ENCODE measurements around the gene NRG3. TPM values are rescaled to one million over a fixed set of nuclear protein-coding genes. Genes with fewer than 3 reads are reported as not detected.

NRG3 gene
- total and polyA plus RNA-seq, 5 donors from 2014 or later, result not detected

DNA sequence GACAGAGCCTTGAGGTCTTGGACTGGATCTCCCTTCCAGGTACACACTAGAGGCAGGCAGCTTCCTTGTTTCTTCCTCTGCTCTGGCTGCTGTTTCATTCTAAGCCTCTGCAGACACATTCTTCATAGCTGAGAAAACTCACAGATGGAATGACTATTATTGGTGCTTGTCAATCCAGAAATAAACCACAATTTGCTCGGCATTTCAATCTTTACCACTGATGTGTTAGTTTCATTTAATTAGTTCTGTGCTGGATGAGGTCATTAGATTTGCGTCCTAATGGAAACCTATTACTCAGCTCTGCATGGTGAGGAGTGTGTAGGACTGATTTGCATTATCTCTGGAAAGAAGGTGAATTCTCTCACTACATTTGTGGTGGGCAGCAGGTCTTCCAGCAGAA lies 392.5 kb downstream of the NRG3 start:
- ATAC-seq (ENCODE audit: low read depth in 2 of 2), result no peak
- H3K27me3 Mint-ChIP-seq, result no peaks in the 10 kb centered on the region
- H3K27ac Mint-ChIP-seq, result no peak overlapping the region

DNA sequence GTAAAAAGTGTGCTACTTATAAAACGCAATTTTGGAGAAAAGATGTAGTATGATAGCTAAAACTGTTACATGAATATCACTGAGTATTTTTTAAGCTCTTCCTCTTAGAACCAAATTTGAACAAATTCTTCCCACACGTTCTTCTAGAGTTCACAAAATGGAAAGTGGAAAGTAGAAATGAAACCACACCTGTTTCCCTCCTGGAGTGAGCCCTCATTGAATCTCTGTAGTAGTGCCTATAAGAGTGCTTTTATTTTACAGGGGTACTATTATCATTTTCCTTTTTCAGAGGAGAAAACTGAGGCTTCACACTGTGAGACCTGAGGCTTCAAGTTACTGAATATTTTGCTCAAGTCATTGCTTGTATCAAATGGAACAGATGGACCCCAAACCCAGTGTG lies 393.0 kb downstream of the NRG3 start:
- Mint-ChIP-seq H3K4me1 (no peaks in the 10 kb centered on the region), H3K9me3 (peaks cover 2 to 22% (median 3%) of the 10 kb centered on the region in 7 donors), H3K27me3 (no peaks in the 10 kb centered on the region), H3K4me3 (no peak overlapping the region), H3K27ac (no peak overlapping the region), H3K36me3 (no peaks in the 10 kb centered on the region)
- Histone ChIP-seq H3K27ac (ENCODE audit: insufficient read depth, low read length, poor library complexity, severe bottlenecking) (no peak overlapping the region), H3K4me3 (ENCODE audit: low read depth, low read length) (no peak overlapping the region), H3K36me3 (ENCODE audit: control insufficient read depth, insufficient read depth, low read length) (no peaks in the 10 kb centered on the region), H3K4me1 (ENCODE audit: control insufficient read depth, insufficient read depth, low read length, poor library complexity, severe bottlenecking) (no peaks in the 10 kb centered on the region), H3K9me3 (ENCODE audit: control insufficient read depth in 2 of 2, low read length in 2 of 2) (peaks cover 0 to 4% of the 10 kb centered on the region in 2 experiments), H3K27me3 (ENCODE audit: control insufficient read depth, insufficient read depth, low read length) (no peaks in the 10 kb centered on the region)
- ATAC-seq (ENCODE audit: low read depth in 2 of 2) (no peak), DNase-seq (no peak)

More for the DNA sequence above, 392.5 kb downstream of the NRG3 start:
- no peak for DNase-seq
- Histone ChIP-seq H3K36me3 (ENCODE audit: control insufficient read depth, insufficient read depth, low read length) (no peaks in the 10 kb centered on the region), H3K4me1 (ENCODE audit: control insufficient read depth, insufficient read depth, low read length, poor library complexity, severe bottlenecking) (no peaks in the 10 kb centered on the region), H3K9me3 (ENCODE audit: control insufficient read depth in 2 of 2, low read length in 2 of 2) (peaks cover 0 to 4% of the 10 kb centered on the region in 2 experiments), H3K4me3 (ENCODE audit: low read depth, low read length) (no peak overlapping the region), H3K27ac (ENCODE audit: insufficient read depth, low read length, poor library complexity, severe bottlenecking) (no peak overlapping the region), H3K27me3 (ENCODE audit: control insufficient read depth, insufficient read depth, low read length) (no peaks in the 10 kb centered on the region)
- Mint-ChIP-seq H3K4me1 (no peaks in the 10 kb centered on the region), H3K4me3 (no peak overlapping the region), H3K36me3 (no peaks in the 10 kb centered on the region), H3K9me3 (peaks cover 2 to 19% (median 5%) of the 10 kb centered on the region in 7 donors)

DNA sequence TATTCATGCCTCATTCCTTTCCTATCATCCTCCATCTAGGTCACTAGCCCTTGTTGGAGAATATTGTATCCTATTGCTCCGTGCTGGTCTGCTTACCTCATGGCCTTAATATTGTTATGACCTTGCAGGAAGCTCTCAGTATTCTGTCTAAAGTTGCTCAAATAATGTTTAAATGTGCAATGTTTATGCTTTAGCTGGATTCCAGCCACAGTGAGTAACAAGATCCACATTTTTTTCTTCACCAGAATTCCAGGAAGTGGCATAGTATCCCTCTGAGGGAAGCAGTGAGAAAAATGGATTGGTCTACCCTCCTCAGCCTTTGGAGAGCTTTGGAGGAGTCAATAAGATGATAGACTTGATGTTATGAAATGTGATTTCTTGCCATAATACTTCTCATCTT lies 402.6 kb downstream of the NRG3 start:
- no peaks in the 10 kb centered on the region for H3K36me3 Mint-ChIP-seq
- no peaks in the 10 kb centered on the region for H3K36me3 ChIP-seq (ENCODE audit: control insufficient read depth, insufficient read depth, low read length)
- H3K9me3 Mint-ChIP-seq, result peaks cover 0 to 11% (median 0%) of the 10 kb centered on the region in 7 donors
- no peaks in the 10 kb centered on the region for H3K4me1 Mint-ChIP-seq
- H3K4me3 ChIP-seq (ENCODE audit: low read depth, low read length), result no peak overlapping the region
- H3K27me3 ChIP-seq (ENCODE audit: control insufficient read depth, insufficient read depth, low read length), result no peaks in the 10 kb centered on the region
- peaks cover 0 to 4% of the 10 kb centered on the region in 2 experiments for H3K9me3 ChIP-seq (ENCODE audit: control insufficient read depth in 2 of 2, low read length in 2 of 2)
- H3K4me1 ChIP-seq (ENCODE audit: control insufficient read depth, insufficient read depth, low read length, poor library complexity, severe bottlenecking), result no peaks in the 10 kb centered on the region
- ATAC-seq (ENCODE audit: low read depth in 2 of 2), result no peak
- DNase-seq, result no peak
- H3K27ac Mint-ChIP-seq, result no peak overlapping the region
- H3K27ac ChIP-seq (ENCODE audit: insufficient read depth, low read length, poor library complexity, severe bottlenecking), result no peak overlapping the region
- no peak overlapping the region for H3K4me3 Mint-ChIP-seq
- no peaks in the 10 kb centered on the region for H3K27me3 Mint-ChIP-seq

DNA sequence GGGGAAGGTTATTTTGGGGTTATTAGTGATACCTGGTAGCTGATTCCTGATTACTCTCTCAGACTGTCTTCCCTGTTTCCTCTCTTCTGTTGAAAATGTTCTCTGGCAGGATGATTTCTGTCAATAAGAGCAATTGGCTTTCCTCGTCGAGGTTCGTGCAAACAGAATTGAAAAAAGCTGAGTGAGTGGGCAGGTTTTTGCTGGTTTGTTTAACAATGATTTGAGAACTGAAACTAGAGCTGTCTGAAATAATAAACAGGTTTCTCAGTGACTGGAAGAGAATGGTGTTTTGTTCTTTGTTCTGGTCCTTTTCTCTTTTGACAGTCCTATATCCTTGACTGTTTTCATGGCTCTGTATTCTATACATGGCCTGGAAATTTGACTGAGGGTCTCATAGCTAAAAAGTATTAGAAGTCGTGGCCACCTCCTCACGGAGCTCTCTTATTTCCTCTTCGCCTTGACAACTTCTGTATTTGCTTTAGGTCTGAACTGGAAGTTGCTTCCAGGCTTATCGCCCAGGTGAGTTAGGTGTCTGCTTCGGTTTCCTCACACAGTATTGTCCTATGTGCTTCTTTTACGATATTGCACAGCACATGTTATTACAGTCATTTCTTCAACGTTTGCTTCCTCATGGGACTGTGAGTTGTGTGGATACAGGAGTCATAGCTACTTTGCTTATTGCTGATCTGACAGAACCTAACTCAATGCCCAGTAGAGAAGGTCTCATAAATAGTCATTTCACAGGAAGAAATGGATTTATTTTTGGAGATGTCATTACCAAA lies 403.6 kb downstream of the NRG3 start:
- H3K27me3 Mint-ChIP-seq, result no peaks in the 10 kb centered on the region
- H3K36me3 Mint-ChIP-seq, result no peaks in the 10 kb centered on the region
- Histone ChIP-seq H3K36me3 (ENCODE audit: control insufficient read depth, insufficient read depth, low read length) (no peaks in the 10 kb centered on the region), H3K27me3 (ENCODE audit: control insufficient read depth, insufficient read depth, low read length) (no peaks in the 10 kb centered on the region), H3K27ac (ENCODE audit: insufficient read depth, low read length, poor library complexity, severe bottlenecking) (no peak overlapping the region), H3K9me3 (ENCODE audit: control insufficient read depth in 2 of 2, low read length in 2 of 2) (peaks cover 0 to 4% of the 10 kb centered on the region in 2 experiments), H3K4me1 (ENCODE audit: control insufficient read depth, insufficient read depth, low read length, poor library complexity, severe bottlenecking) (no peaks in the 10 kb centered on the region), H3K4me3 (ENCODE audit: low read depth, low read length) (no peak overlapping the region)
- H3K4me1 Mint-ChIP-seq, result no peaks in the 10 kb centered on the region
- no peak overlapping the region for H3K27ac Mint-ChIP-seq
- DNase-seq, result no peak
- peaks cover 0 to 5% (median 2%) of the 10 kb centered on the region in 7 donors for H3K9me3 Mint-ChIP-seq
- ATAC-seq (ENCODE audit: low read depth in 2 of 2), result no peak
- no peak overlapping the region for H3K4me3 Mint-ChIP-seq

DNA sequence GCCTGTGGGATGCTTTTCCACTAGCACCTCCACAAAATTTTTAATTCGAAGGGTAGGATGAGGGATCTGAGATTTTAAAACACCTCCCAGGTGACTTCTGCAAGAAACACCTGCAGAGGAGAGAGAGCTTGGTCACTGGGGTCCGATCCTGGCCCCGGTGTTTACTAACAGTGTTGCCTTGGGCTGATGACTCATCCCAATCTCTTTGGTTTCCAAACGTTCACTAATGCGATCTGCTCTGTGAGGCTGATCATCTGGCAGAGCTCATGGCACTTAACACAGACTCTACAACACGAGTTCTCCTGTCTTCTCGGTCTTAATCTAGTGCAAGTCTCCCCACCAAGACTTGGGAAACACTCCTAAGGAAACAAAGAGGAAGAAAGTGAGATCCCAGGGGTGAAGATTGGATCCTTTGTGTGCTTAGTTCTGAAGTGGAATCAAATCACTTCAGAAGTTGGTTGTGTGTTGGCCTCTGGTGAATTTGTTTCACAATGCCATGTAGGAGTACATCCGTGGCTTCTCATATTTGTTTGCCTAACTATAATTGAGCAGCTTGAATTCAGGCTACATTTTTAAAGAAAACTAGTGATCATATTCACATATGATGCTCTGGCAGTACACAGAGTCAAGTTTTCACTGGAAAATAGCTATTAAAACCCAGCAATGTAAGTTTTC lies 407.9 kb downstream of the NRG3 start:
- Histone ChIP-seq H3K4me1 (ENCODE audit: control insufficient read depth, insufficient read depth, low read length, poor library complexity, severe bottlenecking) (no peaks in the 10 kb centered on the region), H3K27ac (ENCODE audit: insufficient read depth, low read length, poor library complexity, severe bottlenecking) (no peak overlapping the region), H3K4me3 (ENCODE audit: low read depth, low read length) (no peak overlapping the region), H3K36me3 (ENCODE audit: control insufficient read depth, insufficient read depth, low read length) (no peaks in the 10 kb centered on the region), H3K9me3 (ENCODE audit: control insufficient read depth in 2 of 2, low read length in 2 of 2) (peaks cover 0 to 4% of the 10 kb centered on the region in 2 experiments), H3K27me3 (ENCODE audit: control insufficient read depth, insufficient read depth, low read length) (no peaks in the 10 kb centered on the region)
- DNase-seq (no peak), ATAC-seq (ENCODE audit: low read depth in 2 of 2) (no peak)
- H3K27ac Mint-ChIP-seq, result no peak overlapping the region
- no peaks in the 10 kb centered on the region for H3K27me3 Mint-ChIP-seq
- peak overlapping the region in 1 of 4 donors; percentile 14 for H3K4me3 Mint-ChIP-seq
- H3K4me1 Mint-ChIP-seq, result no peaks in the 10 kb centered on the region
- H3K36me3 Mint-ChIP-seq, result no peaks in the 10 kb centered on the region
- H3K9me3 Mint-ChIP-seq, result peaks cover 0 to 9% (median 2%) of the 10 kb centered on the region in 7 donors

DNA sequence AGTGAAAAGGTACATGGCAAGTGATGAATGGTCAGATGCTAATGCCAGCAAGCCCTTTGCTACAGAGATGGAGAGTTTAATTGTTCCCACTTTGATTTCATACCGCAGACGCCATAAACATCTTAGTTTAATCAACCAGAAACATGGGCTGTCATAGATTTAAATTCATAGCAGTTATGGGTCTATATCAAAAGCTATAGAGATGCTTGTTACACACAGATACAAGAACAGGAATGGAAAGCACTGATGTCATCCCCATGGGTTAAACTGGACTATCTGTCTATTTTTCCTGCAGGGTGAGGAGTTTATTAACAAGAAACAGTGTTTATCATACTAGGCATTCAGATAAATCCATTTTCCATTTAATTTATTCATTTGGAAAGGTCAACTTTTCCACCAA lies 409.2 kb downstream of the NRG3 start:
- H3K36me3 Mint-ChIP-seq, result no peaks in the 10 kb centered on the region
- peaks cover 0 to 9% (median 2%) of the 10 kb centered on the region in 7 donors for H3K9me3 Mint-ChIP-seq
- H3K4me3 Mint-ChIP-seq, result no peak overlapping the region
- no peaks in the 10 kb centered on the region for H3K27me3 Mint-ChIP-seq
- no peaks in the 10 kb centered on the region for H3K4me1 ChIP-seq (ENCODE audit: control insufficient read depth, insufficient read depth, low read length, poor library complexity, severe bottlenecking)
- H3K4me1 Mint-ChIP-seq, result no peaks in the 10 kb centered on the region
- H3K9me3 ChIP-seq (ENCODE audit: control insufficient read depth in 2 of 2, low read length in 2 of 2), result no peaks in the 10 kb centered on the region
- DNase-seq (no peak), ATAC-seq (ENCODE audit: low read depth in 2 of 2) (no peak)
- H3K4me3 ChIP-seq (ENCODE audit: low read depth, low read length), result no peak overlapping the region
- H3K27ac Mint-ChIP-seq, result no peak overlapping the region
- H3K27me3 ChIP-seq (ENCODE audit: control insufficient read depth, insufficient read depth, low read length), result no peaks in the 10 kb centered on the region
- no peak overlapping the region for H3K27ac ChIP-seq (ENCODE audit: insufficient read depth, low read length, poor library complexity, severe bottlenecking)
- no peaks in the 10 kb centered on the region for H3K36me3 ChIP-seq (ENCODE audit: control insufficient read depth, insufficient read depth, low read length)

DNA sequence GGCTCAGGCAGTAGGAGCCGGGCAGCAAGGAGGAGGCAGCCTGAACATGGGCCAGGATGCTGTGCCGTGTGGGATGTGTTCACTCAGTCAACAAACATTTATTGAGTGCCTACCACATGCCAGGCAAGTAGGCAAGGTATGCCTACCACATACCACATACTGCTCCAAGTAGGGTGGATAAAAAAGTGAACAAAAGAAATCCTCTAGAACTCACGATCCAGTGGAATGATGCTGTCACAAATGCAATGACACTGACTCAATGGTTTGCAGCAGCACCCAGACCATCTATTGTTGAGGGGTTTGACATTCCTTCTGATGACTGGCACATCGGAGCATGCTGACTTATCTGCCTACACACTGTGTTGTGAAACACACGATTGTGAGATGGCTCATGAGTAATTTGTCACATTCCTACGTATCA lies 413.5 kb downstream of the NRG3 start:
- Histone ChIP-seq H3K4me1 (ENCODE audit: control insufficient read depth, insufficient read depth, low read length, poor library complexity, severe bottlenecking) (no peaks in the 10 kb centered on the region), H3K36me3 (ENCODE audit: control insufficient read depth, insufficient read depth, low read length) (no peaks in the 10 kb centered on the region), H3K9me3 (ENCODE audit: control insufficient read depth in 2 of 2, low read length in 2 of 2) (no peaks in the 10 kb centered on the region), H3K4me3 (ENCODE audit: low read depth, low read length) (no peak overlapping the region), H3K27me3 (ENCODE audit: control insufficient read depth, insufficient read depth, low read length) (no peaks in the 10 kb centered on the region), H3K27ac (ENCODE audit: insufficient read depth, low read length, poor library complexity, severe bottlenecking) (no peak overlapping the region)
- Mint-ChIP-seq H3K4me3 (no peak overlapping the region), H3K36me3 (no peaks in the 10 kb centered on the region), H3K27ac (no peak overlapping the region), H3K27me3 (no peaks in the 10 kb centered on the region), H3K4me1 (no peaks in the 10 kb centered on the region), H3K9me3 (peaks cover 0 to 14% (median 3%) of the 10 kb centered on the region in 7 donors)
- DNase-seq (no peak), ATAC-seq (ENCODE audit: low read depth in 2 of 2) (no peak)
